ENCODE results near the gene POLG. TPM values are rescaled to one million over a fixed set of nuclear protein-coding genes. Genes with fewer than 3 reads are reported as not detected.

POLG gene
- total RNA-seq, 1 donor from 2014 or later, result 49.4 TPM

DNA sequence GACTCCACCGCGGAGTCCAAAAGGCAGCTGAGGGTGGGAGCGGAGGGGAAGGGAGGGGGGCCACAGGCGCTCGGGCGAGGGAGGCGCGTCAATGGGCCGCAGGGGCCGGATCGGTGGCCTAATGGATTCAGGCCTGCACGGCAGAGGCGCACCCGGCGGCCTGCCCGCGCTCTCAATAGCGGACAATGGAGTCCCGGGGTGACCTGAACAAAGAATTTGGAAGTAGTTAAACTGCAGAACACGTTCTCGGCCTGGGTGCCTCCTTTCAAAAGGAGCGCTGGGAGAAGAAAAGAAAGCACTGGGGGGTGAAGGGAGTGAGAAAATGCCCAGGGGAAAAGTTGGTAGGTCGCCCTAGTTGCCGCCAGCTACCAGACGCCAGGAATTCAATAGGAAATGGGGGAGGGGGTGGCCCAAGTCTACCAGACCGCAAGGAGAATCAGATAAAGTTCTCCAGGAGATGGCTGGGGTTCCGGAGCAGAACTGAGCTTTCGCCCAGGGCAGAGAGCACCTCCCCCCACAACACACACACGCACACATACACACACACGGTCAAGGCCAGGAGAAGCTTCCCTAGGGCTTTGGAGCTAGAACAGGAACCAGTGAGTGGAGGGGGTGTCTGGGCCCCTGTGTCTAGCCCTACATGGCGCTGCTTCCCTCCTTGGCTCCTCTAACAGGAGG is 25.8 kb upstream of the POLG start:
- DNase-seq (ENCODE audit: low spot score), result no peak
- intact Hi-C loops (cut with DNase I), result loop anchor here (5.0 kb wide), 1 partner anchor 57 kb away; no protein-coding TSS in a partner anchor

DNA sequence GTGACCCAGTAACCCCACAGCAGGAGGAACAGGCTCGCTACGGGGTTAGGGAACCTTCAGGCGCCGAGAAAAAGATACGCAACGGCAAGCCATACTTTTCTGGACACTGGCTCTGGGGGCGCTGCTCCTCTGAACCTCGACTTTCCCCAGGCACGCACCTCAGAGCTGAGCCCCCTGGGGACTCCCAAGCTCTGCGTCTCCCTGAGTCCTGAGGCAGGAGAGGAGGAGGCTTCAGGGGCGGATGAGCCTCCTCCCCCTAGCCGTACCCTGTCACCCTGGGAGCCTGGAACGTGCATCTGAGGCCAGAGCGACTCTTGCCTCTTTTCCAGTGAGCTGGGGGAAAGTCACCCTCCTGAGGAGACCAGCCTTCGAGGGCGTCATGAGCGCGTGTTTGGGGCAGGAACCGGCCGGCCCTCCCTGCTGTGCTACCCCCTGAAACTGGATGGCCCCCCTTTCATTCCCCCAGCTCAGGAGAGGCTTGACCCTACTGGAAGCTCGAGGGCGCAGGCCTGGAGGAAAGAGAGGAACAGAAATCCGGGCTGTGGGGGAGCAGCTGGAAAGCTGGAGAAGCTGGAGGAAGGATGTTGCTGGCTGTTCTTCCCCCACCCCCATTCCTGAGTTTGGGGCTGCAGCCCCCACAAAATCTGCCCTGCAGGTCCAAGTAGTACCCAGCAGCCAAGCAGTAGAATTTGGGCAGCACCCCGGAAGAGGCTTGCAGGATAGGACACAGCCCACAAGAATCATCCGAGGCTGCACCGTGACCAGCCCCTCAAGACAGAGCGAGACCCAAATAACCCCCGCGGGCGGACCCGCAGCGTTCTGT is 25.1 kb upstream of the POLG start:
- intact Hi-C loops (cut with DNase I), result loop anchor here (2.0 to 5.0 kb wide), 2 partner anchors 58 to 113 kb away; no protein-coding TSS in a partner anchor
- DNase-seq (ENCODE audit: low spot score), result no peak

DNA sequence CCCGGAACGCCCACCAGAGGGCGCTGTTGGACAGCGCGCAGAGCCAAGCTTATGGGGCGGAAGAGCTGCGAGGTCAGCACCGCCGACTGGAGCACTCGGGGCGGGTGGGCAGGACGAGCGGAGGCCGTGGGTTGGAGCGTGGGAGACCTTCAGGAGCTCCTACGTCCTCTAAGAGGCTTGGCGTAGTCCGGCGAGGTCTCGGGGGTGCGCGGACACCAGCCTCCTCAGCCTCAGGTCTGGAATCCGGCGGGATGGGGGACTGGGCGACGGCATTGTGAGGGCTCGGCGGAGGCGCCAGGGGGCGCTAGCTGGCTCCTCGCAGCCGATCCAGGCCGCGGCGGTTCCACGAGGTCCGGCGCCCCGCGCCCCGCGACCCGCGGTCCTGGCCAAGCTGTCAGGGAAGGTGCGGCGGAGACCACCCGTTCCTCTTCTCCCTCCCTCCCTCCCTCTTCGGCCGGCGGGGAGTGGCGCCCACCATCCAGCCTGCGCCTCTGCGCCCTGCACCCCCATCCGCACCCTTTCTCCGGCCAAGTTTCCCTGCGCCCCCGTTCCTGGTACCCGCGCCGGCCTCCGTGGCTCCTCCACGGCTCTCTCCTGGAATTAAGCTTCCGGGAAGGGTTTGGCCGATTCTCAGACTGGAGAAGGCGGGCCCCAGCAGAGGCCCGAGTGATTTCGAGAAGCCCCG is 24.3 kb upstream of the POLG start:
- DNase-seq (ENCODE audit: low spot score), result peak; percentile 91
- intact Hi-C loops (cut with DNase I), result loop anchor here (1.0 to 2.0 kb wide), 2 partner anchors 72 to 114 kb away; no protein-coding TSS in a partner anchor

DNA sequence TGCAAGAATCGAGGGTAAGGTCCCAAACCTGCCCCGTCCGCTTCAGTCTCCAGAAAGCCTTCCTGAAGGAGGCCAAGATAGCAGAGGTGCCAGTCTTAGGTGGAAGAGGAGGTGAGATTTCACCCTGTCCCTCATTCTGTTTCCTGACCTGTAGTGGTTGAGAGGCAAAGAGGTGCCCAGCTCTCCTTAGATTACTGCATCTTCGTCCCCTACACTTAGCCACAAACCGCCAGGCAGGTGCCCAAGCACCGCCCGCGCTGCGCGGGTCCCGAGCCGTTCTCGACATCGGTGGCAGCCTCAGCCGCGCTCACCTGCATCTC is 23.8 kb upstream of the POLG start:
- intact Hi-C loops (cut with DNase I), result loop anchor here (1.0 to 2.0 kb wide), 2 partner anchors 73 to 114 kb away; no protein-coding TSS in a partner anchor
- no peak for DNase-seq (ENCODE audit: low spot score)

DNA sequence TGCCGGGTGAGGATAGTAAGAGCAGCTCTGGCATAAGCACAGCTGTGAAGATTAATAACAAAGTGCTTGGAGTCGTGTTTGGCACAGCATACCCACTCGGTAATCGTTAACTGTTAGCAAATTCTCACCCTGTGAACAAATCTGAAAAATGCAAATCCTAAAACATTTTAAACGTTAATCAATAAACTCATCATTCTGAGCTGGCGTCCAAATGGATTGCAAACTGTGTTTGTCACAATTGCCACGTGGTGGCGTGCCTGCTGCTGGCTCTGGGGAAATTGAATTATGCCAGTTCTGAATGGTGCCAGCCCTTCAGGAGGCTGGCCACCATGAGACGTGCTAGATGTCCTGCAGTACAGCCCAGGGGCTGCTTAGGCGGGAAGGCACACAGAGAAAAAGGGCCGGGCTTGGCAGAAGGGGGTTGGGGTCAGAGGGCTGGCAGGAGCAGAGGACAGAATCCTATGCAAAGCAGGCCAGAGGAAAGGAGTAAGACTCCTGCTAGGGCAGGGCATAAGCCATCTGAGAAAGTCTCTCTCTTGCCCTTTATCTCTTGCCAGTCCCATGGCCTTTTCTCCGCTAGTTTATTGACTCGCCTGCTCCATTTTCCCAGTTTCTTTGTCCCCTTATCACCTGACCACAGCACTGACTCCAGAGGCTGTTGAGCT is 22.1 kb upstream of the POLG start:
- intact Hi-C loops (cut with DNase I), result no loop called here
- no peak for DNase-seq (ENCODE audit: low spot score)

DNA sequence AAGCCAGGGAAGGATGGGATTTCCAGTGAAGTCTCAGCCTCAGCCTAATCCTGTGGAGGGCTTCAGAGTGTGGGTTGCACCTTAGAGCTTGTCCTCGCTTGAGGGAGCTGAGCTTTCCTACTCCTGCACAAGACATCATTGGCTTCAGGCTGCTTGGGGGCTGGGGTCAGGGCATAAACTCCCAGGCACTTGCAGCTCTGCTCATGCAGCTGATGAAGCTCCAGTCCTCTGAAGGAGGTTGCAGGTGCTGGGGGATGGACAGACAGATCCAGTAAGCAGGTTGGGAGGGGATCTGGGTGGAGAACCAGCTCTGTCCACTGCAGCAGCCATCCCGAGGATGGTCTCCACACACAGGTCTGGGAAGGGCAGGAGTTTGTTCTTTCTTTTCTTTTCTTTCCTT is 19.4 kb upstream of the POLG start:
- intact Hi-C loops (cut with DNase I), result no loop called here
- DNase-seq (ENCODE audit: low spot score), result no peak

DNA sequence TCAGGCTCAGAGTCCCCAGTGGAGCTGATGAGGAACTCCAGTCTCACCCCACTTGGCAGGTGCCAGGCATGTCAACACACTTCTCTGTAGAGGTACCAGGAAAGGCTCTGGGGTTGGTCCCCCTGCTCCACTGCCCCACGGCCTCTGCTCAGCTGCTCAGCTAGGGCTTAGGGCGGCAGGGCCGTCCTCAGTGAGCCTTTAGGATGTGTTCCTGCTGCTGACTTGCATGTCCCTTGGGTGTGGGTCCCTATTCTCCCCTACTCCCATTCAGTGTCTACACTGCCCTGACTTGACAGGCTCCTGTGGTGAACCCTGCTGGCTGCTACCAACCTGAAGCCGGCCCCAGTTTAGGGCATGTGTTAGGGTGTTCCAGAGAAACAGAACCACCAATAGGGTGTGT is 17.9 kb upstream of the POLG start:
- no peak for DNase-seq (ENCODE audit: low spot score)
- intact Hi-C loops (cut with DNase I), result no loop called here

DNA sequence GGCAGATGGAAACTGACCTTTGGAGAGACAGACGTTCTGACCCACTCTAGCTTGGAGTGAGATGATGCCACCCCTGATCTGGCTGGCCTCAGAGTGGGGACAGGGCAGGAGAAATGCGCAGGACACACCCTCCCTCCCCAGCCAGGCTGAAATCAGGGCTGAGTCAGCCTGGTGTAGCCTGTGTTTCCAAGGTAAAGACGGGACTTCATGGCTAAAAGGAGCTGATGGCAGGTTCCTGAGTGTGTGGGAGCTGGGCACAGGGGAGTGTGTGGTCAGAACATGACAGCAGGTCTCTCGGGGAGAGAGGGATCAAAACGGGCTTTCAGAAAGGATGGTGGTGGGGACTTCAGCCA is 14.6 kb upstream of the POLG start:
- no peak for DNase-seq (ENCODE audit: low spot score)
- intact Hi-C loops (cut with DNase I), result no loop called here

DNA sequence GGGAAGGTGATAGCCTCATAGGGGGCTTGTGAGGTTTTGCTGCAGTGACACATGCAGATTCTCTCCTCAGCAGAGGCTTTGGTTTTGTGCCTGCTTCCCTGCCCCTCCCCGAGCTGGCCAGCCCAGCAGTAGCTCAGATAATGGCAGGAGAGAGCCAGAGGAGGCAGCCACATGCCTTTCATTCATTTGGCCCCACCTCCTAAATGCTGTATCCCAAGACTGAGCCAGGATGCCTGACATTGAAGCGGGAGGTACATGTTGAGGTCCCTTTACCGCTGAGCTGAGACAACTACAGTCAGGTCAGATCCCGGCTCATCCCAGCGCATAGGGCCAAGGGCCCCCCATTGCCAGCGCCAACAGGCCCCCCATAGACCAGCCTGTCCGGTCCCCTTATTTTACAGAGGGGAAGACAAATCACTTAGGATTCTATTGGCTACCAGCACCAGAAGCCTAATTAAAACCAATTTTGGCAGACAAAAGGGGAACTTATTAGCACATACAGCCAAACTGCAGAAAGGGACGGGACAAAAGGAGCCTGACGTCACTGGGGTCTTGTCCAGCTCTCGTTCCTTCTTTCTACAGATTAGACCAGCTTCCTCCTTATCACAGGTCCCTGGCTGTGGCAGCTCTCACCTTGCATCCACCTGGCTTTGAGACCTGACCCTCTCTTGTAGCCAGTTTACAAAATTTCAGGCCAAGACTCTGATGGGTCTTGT is 12.1 kb upstream of the POLG start:
- intact Hi-C loops (cut with DNase I), result no loop called here
- DNase-seq (ENCODE audit: low spot score), result no peak

DNA sequence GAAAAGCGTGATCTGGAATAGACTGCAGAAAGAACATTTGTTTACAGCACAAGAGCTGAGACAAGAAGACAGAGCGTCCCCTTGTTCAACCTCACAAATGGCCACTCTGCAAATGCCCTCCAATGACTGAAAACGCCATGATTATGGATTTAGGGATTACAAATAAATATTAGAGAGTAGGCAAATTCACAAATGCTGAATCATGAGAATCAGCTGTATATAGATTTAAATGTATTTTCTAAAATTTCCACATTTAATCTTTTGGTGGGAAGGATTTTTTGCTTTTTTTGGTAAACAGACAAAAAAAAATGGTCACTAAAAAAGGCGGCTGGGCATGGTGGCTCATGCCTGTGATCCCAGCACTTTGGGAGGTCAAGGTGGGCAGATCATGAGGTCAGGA is 10.6 kb upstream of the POLG start:
- no peak for DNase-seq (ENCODE audit: low spot score)
- intact Hi-C loops (cut with DNase I), result no loop called here

DNA sequence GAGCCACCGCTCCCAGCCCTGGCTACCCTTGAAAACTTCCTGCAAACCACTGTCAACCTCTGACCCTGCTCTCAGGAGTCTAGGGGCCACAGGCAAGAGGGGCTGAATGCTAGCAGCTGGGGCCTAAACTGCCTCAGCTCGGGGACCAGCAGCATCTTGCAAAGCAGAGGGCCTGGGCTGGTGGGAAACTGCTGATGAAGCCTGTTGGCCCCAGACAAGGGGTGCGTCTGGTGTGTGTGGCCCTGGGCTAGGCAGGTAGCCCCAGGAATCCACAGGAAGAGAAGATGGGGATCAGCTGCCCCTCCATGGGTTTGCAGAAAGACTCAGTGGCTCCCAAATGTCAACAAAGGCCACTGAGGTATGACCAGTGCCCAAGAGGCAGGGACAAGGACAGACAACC is 8.2 kb upstream of the POLG start:
- intact Hi-C loops (cut with DNase I), result no loop called here
- DNase-seq (ENCODE audit: low spot score), result no peak

DNA sequence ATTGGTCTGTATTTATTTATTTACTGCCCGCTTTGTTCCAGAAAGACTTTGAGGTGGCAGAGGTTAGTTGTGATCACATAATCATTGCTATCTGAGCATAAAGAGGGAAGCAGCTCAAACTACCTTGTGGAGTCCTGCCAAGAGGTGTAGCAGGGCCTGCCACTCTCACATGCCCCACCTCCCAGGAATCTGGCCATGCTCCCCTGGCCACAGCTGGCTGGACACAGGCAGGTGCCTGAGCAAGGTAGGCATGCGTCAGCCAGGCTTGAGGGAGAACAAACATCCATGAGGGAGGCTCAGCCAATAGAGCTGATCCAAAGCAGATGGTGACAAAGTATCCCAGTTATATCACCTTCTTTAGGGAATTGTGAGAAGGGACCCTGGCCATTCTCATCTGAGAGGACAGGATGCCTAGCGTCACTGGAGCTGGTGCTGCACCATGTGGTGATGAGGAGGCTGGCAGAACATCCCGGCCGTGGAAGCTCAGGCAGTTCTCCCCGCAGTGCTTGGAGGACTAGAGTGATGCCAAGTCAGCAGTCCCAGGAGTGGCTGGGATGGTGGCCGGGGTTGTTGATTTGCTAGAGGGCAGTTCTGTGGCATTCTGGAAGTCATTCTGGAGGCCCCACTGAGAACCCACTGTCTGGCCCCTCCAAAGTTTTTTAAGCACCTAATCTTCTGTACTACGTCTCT is 6.8 kb upstream of the POLG start:
- no peak for DNase-seq (ENCODE audit: low spot score)
- intact Hi-C loops (cut with DNase I), result no loop called here

DNA sequence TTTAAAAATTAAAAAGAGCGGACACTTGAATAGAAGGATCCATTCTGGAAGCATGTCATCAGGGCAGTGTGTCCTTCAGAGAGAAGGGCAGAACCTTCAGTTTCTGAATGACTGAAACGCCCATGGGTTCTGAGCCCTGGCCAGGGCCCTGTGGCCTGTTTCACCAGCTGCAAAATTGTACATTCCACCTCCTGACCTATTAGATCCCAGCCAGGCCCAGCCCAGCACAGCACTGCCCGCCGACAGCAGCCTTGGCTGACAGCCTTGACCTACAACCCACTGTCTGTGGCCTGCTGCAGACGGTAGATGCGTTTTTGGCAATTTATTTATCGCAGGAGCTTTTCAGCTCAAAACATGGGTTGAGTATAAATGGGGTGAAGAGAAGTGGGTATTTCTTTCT is 5.9 kb upstream of the POLG start:
- intact Hi-C loops (cut with DNase I), result no loop called here
- DNase-seq (ENCODE audit: low spot score), result no peak

DNA sequence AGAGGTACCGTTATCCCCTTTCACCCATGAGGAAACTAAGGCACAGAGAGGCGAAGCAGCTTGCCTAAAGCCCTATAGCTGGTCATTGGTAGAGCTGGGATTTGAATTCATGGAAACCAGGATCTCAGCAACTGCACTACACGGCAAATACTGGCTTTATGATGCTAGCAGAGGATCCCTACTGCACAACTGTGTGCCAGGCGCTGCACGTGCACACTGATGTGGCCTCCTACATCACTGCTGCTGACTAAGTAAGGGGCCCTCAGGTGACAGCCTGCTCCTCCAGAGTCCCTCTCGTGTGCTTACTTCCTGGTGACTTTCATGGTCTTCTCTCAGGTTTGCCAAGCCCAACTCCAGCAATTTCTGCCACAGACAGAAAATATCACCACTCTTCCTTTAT is 3.4 kb upstream of the POLG start:
- intact Hi-C loops (cut with DNase I), result no loop called here
- DNase-seq (ENCODE audit: low spot score), result peak; percentile 33

DNA sequence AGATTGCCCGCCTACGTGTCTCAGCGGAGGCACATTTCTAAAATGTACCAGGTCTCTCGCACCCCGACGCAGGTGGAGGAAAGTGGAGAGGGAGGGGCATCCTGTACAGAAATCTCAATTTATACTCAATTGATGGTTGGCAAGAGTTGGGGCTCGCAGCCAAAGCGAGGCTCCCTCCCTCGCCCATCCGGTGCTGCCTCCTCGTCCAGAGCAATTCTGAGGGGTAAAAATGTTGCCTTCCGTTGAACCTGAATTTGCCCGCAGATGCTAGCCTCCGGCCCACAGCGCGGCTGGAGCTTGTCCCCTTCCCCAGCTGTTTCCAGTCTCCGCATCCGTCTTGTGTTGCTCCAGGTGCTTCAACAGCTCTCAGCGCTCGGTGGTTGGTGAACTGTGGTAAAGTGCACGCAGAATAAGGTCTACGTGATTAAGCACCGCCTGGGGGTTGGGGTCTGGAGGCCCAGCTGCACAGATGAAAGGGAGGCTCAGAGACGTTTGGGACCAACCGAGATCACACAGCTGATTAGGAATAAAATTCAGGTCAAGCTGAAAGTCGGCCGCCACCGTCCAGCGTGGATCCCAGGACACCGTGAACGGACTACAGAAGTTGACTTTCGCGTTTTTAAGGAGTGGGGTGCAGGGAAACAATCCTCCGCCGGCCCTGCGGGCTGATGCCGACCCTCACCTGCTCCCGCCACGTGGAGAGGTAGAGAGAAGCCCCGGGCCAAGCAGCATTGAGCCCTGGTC is 846 bp upstream of the POLG start:
- DNase-seq (ENCODE audit: low spot score), result peak; percentile 77
- intact Hi-C loops (cut with DNase I), result no loop called here

DNA sequence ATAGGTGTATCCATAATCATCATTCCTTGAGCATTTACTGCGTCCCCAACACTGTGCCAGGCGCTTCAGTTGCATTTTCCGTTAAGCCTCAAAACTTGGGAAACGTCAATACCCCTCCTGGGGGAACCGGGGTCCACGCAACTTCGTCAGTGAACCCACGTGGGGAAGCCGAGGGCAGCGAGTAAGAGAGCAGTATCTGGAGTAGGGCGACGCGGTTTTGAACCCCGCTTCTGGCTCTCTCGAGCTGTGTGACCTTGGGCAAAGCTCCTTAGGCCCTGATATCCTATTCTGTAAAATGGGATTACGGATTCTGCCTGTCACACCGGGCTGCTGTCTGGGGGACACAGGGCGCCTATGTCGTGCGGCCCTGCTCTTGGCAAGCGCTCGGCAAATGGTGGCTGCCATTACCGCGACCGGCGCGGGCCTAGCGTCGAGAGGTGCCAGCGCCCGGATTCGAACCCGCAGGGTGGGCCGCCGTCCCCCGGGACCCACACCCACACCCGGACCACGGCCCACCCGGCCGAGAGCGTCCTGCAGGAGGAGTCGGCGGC is 590 bp downstream of the POLG start:
- intact Hi-C loops (cut with DNase I), result no loop called here
- no peak for DNase-seq (ENCODE audit: low spot score)

DNA sequence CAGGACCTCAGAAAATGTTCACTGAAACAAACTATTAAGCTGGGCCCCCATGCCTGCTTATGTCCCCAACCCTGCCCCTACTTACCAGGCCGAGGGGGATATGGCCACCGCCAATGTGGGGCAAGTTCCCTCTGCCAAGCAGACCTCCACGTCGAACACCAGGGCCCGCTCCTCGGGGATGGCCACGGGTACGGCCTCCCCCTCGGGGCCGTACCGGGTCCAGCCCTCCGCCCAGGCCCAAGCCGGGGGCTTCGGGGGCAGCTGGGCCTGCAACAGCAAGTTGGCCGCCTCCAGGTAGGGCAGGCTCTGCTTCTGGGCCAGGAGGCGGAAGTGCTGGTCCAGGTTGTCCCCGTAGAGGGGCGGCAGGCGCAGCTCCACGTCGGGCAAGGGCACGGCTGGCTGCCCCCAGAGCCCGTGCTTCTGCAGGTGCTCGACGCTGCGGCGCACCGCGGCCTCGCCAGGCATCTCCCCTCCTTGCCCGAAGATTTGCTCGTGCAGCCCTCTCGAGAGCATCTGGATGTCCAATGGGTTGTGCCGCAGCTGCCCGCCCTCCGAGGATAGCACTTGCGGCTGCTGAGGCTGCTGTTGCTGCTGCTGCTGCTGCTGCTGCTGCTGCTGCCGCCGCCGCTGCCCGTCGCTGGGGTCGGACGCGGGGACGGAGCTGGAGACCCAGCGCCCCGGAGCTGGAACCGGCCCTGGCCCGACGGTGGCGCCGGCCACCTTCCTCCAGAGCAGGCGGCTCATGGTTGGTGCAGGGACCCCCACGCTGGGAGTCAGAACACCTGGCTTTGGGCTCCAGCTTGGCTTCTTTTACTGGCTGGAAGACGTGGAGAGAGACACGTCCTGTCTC is 1.4 kb downstream of the POLG start:
- intact Hi-C loops (cut with DNase I), result no loop called here
- DNase-seq (ENCODE audit: low spot score), result peak; percentile 70

Measured in cardiac septum (tissue), 1 donor.